ENCODE measurements around the gene FBLN2.

DNA sequence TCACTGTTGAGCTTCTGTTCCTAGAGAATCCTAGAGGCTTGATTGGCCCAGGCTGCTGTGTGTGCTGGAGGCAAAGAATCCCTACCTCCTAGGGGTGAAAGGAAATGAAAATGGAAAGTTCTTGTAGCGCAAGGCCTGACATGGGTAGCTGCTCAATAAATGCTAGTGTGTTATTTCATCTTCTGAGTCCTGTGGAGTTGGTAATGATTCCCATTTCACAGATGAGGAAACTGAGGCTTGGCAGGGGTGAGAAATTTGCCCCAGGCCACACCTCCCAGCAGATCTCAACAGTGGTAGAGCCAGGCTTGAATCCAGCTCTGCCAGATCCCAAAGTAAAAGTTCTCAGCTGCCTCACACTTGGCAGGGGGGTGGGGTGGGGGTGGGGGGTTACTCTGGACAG is 42.7 kb upstream of the FBLN2 start:
- TF ChIP-seq, protein P1, sequence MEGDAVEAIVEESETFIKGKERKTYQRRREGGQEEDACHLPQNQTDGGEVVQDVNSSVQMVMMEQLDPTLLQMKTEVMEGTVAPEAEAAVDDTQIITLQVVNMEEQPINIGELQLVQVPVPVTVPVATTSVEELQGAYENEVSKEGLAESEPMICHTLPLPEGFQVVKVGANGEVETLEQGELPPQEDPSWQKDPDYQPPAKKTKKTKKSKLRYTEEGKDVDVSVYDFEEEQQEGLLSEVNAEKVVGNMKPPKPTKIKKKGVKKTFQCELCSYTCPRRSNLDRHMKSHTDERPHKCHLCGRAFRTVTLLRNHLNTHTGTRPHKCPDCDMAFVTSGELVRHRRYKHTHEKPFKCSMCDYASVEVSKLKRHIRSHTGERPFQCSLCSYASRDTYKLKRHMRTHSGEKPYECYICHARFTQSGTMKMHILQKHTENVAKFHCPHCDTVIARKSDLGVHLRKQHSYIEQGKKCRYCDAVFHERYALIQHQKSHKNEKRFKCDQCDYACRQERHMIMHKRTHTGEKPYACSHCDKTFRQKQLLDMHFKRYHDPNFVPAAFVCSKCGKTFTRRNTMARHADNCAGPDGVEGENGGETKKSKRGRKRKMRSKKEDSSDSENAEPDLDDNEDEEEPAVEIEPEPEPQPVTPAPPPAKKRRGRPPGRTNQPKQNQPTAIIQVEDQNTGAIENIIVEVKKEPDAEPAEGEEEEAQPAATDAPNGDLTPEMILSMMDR (IDR thresholded peaks at IDR 0.05) = no peak
- TF ChIP-seq POLR2AphosphoS5 (IDR thresholded peaks at IDR 0.05) = no peak
- no peak for TF ChIP-seq POLR2A (IDR thresholded peaks at IDR 0.05)
- no peak for TF ChIP-seq EP300 (IDR thresholded peaks at IDR 0.05)
